Heart right ventricle (tissue), 16 donors: ENCODE results near the gene PPRC1. TPM values are rescaled to one million over a fixed set of nuclear protein-coding genes. Genes with fewer than 3 reads are reported as not detected.

Source experiments
- ATAC-seq, 8 donors: fragments of 200-7000 bp; cut with Tn5 transposase; one replicate each; pipeline ENCODE4 v1.9.1; 2020; ENCODE audit warnings: mild to moderate bottlenecking in 8 of 8, moderate library complexity in 8 of 8, moderate number of reproducible peaks in 1 of 8
- DNase-seq, 2 donors: peaks; one replicate each; pipeline ENCODE4 v3.0.0-alpha.2; 2020
- H3K27ac ChIP-seq, 10 donors: fragments of 200-600 bp; sonication (generic) in 2 of 10; one replicate each; pipeline versions ENCODE4 v1.5.0 to v1.8.0; 2020 to 2022; ENCODE audit warnings: mild to moderate bottlenecking in 3 of 10
- H3K27me3 ChIP-seq, 7 donors: fragments of 200-600 bp; one replicate each; pipeline ENCODE4 v1.8.0; 2021 to 2022; ENCODE audit warnings: mild to moderate bottlenecking in 2 of 7
- H3K36me3 ChIP-seq, 9 donors: fragments of 200-600 bp; sonication (generic) in 1 of 9; one replicate each; pipeline versions ENCODE4 v1.5.0 to v1.8.0; 2020 to 2022; ENCODE audit warnings: mild to moderate bottlenecking in 2 of 9
- H3K4me1 ChIP-seq, 9 donors: fragments of 200-600 bp; sonication (generic) in 1 of 9; one replicate each; pipeline versions ENCODE4 v1.5.0 to v1.8.0; 2020 to 2022; ENCODE audit warnings: mild to moderate bottlenecking in 4 of 9
- H3K4me3 ChIP-seq, 10 donors: fragments of 200-600 bp; sonication (generic) in 2 of 10; one replicate each; pipeline versions ENCODE4 v1.5.0 to v1.8.0; 2020 to 2022; ENCODE audit warnings: mild to moderate bottlenecking in 7 of 10, moderate library complexity in 2 of 10
- H3K9me3 ChIP-seq, 11 donors: fragments of 200-600 bp in 10 of 11; sonication (generic) in 2 of 11; one replicate each; pipeline versions ENCODE4 v1.5.0 to v1.8.0; 2013 to 2022; ENCODE audit warnings: mild to moderate bottlenecking in 2 of 11, control low read depth in 1 of 11, moderate library complexity in 1 of 11
- WGBS, 2 donors: extraction: QIAGEN DNeasy Blood & Tissue Kit; methylation state at CpG; one replicate each; pipeline ENCODE4 v1.1.7; 2013; ENCODE audit warnings: inconsistent platforms in 1 of 2; 5-methylcytosine and 5-hydroxymethylcytosine counted together
- intact Hi-C, 10 donors: fragments of 100-400 bp; cut with DNase I; formaldehyde crosslinking; loops; one replicate each; pipeline versions ENCODE4 v1.11.1 to v1.14.2; 2022
- polyA plus RNA-seq, 2 donors: library from polyadenylated mRNA; stranded (reverse); fragments of 200-250 nt; gene quantifications; one replicate each; pipeline ENCODE4 v1.2.3, GENCODE V29; 2013
- total RNA-seq, 10 donors: library from RNA; stranded (reverse); fragmentation: NEBNext Ultra II Directional in 3 of 10; extraction: Animal tissue kit (Norgen Biotek cat#: 25700) in 3 of 10; gene quantifications; one replicate each; pipeline versions ENCODE4 v1.2.1 to v1.2.4, GENCODE V29; 2021 to 2023
- TF ChIP-seq, protein P1 (sequence below), 9 donors: fragments of 200-600 bp; sonication (generic) in 2 of 9; IDR thresholded peaks; one replicate each; pipeline versions ENCODE4 v1.5.0 to v1.8.0; 2021 to 2022; ENCODE audit warnings: antibody characterized with exemption in 9 of 9, mild to moderate bottlenecking in 5 of 9, moderate library complexity in 1 of 9
- donor health status: Arrhythmogenic right ventricular cardiomyopathy.
- donor health status: ischemic (EF 13 %, LVEDD 7.1; RV severe dilation, severe dysfunction).
- donor health status: healthy with polysubstance abuse.
- donor health status: DM: no; HTN: yes; CAD: no.
- donor health status: DM: no; HTN: no; CAD: no.
- donor health status: ischemic (EF 25% LVEDD 6.9; RV normal size, moderate dysfunction).
- donor health status: ischemic (EF 25% LVEDD 5.7; RV mildly dilated, moderate dysfunction).
- donor health status: healthy.
- donor health status: DM: yes; HTN: yes; CAD: no.
- donor health status: Ischemic cardiomyopathy.
- donor health status: ischemic (EF 35%, LVEDD 5.7; RV mildly dilated, moderate dysfunction).
- donor health status: nonischemic (EF 11% LVEDD 7.7; RV severe dilation, severe dysfunction).
- donor health status: DM: yes; HTN: yes; CAD: no.
- donor health status: PGD.
- donor health status: ischemic (EF 29% LVEDD 5.4; RV normal size, mild dysfunction).
- donor health status: nonischemic (EF 23%, LVEDD 6.1; RV moderate dilation, normal function).

Gene PPRC1
- total and polyA plus RNA-seq, 12 donors = 10.6 to 22.7 (median 13.6) TPM

- H3K9me3 ChIP-seq = no peaks in the 10 kb centered on the region
- ATAC-seq (no peak), DNase-seq (no peak)
- TF ChIP-seq, protein P1, sequence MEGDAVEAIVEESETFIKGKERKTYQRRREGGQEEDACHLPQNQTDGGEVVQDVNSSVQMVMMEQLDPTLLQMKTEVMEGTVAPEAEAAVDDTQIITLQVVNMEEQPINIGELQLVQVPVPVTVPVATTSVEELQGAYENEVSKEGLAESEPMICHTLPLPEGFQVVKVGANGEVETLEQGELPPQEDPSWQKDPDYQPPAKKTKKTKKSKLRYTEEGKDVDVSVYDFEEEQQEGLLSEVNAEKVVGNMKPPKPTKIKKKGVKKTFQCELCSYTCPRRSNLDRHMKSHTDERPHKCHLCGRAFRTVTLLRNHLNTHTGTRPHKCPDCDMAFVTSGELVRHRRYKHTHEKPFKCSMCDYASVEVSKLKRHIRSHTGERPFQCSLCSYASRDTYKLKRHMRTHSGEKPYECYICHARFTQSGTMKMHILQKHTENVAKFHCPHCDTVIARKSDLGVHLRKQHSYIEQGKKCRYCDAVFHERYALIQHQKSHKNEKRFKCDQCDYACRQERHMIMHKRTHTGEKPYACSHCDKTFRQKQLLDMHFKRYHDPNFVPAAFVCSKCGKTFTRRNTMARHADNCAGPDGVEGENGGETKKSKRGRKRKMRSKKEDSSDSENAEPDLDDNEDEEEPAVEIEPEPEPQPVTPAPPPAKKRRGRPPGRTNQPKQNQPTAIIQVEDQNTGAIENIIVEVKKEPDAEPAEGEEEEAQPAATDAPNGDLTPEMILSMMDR (IDR thresholded peaks at IDR 0.05) = no peak
- H3K27me3 ChIP-seq = no peaks in the 10 kb centered on the region
- peaks cover 3 to 84% (median 49%) of the 10 kb centered on the region in 9 donors for H3K36me3 ChIP-seq
- intact Hi-C loops = no loop called here
- no peak overlapping the region for H3K4me3 ChIP-seq
- H3K4me1 ChIP-seq = peaks cover 3 to 20% (median 10%) of the 10 kb centered on the region in 9 donors
- no peak overlapping the region for H3K27ac ChIP-seq
- WGBS, 2 donors = 92 to 93% methylated on average over 5 of the region's 5 CpGs
Measured at GRCh38 chr10:102140913-102141540, 8.2 kb downstream of the PPRC1 start.

DNA sequence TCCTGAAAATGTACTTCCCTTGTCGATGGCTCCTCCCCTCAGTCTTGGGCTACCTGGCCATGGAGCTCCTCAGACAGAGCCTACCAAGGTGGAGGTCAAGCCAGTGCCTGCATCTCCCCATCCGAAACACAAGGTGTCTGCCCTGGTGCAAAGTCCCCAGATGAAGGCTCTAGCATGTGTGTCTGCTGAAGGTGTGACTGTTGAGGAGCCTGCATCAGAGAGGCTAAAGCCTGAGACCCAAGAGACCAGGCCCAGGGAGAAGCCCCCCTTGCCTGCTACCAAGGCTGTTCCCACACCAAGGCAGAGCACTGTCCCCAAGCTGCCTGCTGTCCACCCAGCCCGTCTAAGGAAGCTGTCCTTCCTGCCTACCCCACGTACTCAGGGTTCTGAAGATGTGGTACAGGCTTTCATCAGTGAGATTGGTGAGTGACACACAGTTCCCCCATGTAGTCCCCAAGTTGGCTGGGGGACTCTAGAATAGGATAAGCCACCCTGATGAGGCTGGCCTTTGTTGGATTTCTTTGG, 8.8 kb downstream of the PPRC1 start:
- peaks cover 0 to 14% (median 7%) of the 10 kb centered on the region in 9 donors for H3K4me1 ChIP-seq
- intact Hi-C loops = no loop called here
- WGBS, 2 donors = 81 to 88% methylated on average over 4 of the region's 4 CpGs
- DNase-seq = no peak
- H3K36me3 ChIP-seq = peaks cover 3 to 90% (median 49%) of the 10 kb centered on the region in 9 donors
- TF ChIP-seq, protein P1 (IDR thresholded peaks at IDR 0.05) = no peak
- no peaks in the 10 kb centered on the region for H3K27me3 ChIP-seq
- no peak overlapping the region for H3K4me3 ChIP-seq
- no peaks in the 10 kb centered on the region for H3K9me3 ChIP-seq
- ATAC-seq = no peak
- H3K27ac ChIP-seq = no peak overlapping the region

DNA sequence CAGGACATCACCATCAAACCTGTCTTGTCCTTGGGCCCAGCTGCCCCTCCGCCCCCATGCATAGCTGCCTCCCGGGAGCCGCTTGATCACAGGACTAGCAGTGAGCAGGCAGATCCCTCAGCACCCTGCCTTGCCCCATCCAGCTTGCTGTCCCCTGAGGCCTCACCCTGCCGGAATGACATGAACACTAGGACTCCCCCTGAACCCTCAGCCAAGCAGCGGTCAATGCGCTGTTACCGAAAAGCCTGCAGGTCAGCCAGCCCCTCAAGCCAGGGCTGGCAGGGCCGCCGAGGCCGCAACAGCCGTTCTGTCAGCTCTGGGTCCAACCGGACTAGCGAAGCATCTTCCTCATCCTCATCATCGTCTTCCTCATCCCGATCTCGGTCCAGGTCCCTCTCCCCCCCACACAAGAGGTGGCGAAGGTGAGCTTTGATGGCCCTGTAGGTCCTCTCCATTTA, 14.2 kb downstream of the PPRC1 start:
- intact Hi-C loops = no loop called here
- Histone ChIP-seq H3K27ac (no peak overlapping the region), H3K4me1 (peaks cover 0 to 14% (median 4%) of the 10 kb centered on the region in 9 donors), H3K9me3 (no peaks in the 10 kb centered on the region), H3K4me3 (no peak overlapping the region), H3K36me3 (peaks cover 0 to 89% (median 30%) of the 10 kb centered on the region in 9 donors), H3K27me3 (no peaks in the 10 kb centered on the region)
- TF ChIP-seq, protein P1 (IDR thresholded peaks at IDR 0.05) = no peak
- 92 to 95% methylated on average over 17 of the region's 17 CpGs for WGBS, 2 donors
- DNase-seq (no peak), ATAC-seq (no peak)

GRCh38 chr10:102147561-102147960, 14.7 kb downstream of the PPRC1 start:
- ATAC-seq (no peak), DNase-seq (no peak)
- TF ChIP-seq, protein P1 (IDR thresholded peaks at IDR 0.05) = no peak
- peaks cover 0 to 14% (median 4%) of the 10 kb centered on the region in 9 donors for H3K4me1 ChIP-seq
- no peak overlapping the region for H3K27ac ChIP-seq
- peaks cover 0 to 83% (median 29%) of the 10 kb centered on the region in 9 donors for H3K36me3 ChIP-seq
- H3K4me3 ChIP-seq = no peak overlapping the region
- no peaks in the 10 kb centered on the region for H3K9me3 ChIP-seq
- no peaks in the 10 kb centered on the region for H3K27me3 ChIP-seq
- WGBS, 2 donors = 93 to 100% methylated on average over 1 of the region's 1 CpG
- intact Hi-C loops = no loop called here
